GM18499 (cell line): ENCODE data around the gene LSM3.

Experiments
- ATAC-seq: cut with Tn5 transposase; IDR thresholded peaks from one replicate; pipeline ENCODE4 v1.9.1; 2021; ENCODE audit warnings: moderate number of reproducible peaks; ENCODE audit not compliant: insufficient read depth, unreplicated experiment

Gene LSM3

DNA sequence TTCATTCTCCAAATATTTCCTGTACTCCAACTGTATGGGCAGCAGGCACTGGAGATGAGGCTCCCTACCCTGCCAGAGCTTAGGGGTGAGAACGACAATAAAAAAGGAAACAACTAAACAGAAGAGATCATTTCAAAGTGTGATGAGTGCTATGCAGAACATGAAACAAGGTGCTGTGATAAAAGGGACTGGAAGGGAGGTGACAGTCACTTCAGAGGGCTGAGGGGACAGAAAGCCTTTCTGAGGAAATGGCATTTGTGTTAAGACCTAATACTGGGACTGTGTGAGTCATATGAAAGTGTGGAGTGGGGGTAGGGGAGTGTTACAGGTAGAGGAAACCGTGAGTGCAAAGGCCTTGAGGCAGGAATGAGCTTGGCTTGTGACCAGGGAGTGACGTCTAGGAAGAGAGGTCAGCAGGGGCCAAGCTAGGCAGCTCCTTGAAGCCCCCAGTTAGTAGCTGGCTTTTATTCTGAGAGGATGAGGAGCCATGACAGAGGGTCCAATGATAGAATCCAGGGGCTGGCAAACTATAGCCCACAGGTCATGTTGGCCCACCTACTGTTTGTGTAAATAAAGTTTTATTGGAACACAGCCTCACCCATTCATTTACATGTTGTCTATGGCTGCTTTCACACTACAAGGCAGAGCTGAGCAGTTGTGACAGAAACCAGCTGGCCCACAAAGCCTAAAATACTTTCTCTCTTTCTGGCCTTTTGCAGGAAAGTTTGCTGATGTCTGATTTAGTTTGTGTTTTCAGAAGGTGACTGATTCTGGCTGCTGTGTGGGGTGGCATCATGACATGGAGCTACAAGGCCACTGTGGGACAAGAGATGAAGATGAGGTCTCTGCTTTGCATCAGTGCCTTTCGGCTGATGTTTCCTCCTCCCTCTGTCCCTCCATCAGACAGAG lies 56.6 kb downstream of the LSM3 start:
- ATAC-seq, result no peak

DNA sequence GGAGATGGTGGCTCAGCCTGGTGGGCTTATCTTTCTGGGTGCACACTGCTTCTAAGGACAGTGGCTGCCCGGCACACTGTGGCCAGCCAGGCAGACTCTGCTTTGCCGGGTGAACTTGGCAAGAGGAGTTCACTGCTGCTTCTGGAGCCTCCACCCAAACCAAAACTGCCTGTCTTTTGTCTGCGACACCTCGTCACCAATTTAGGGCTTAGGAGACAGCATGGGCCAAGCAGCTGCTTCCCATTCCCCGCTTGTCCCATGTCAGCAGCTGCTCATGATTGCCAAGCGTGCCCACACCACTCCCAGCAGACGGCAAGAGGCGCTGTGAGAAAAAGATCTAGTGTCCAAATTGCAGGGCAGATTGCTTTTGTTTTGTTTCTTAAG lies 57.3 kb downstream of the LSM3 start:
- no peak for ATAC-seq

DNA sequence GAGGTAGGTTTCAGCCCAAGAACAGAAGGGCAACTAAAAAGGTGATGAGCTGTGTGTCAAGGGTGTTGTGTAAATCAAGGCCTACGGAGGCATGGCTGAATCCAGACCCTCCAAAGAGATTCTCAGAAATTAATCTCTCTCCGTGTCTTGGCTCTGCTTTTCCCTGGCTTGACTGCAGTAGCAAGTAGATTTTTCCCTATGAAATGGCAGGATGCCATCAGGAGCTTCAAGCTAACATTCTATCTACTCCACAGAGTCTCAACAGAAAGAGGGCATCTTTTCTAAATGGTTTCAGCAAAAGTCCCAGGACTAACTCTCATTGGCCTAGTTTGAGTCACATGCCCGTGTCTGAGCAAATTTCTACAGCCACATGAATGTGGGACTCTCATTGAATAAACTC lies 58.3 kb downstream of the LSM3 start:
- ATAC-seq, result no peak

DNA sequence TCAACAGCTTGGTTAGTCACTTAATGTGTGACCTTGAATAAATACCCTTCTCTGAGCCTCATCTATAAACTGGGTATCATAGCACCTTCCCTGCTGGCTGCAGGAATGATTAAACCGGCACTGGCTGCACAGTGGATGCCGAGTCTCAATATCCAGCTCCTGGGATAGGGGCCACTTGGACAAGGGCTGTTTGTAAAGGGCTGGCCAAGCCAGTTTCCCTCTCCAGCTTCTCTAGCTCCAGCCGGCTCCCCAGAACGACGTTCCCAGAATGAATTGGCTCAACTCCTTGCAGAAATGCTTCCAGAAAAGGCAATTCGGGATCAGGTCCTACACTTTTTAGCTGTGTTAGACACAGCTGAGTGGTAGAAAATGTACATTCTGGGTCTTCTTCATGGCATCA lies 58.8 kb downstream of the LSM3 start:
- ATAC-seq, result no peak

DNA sequence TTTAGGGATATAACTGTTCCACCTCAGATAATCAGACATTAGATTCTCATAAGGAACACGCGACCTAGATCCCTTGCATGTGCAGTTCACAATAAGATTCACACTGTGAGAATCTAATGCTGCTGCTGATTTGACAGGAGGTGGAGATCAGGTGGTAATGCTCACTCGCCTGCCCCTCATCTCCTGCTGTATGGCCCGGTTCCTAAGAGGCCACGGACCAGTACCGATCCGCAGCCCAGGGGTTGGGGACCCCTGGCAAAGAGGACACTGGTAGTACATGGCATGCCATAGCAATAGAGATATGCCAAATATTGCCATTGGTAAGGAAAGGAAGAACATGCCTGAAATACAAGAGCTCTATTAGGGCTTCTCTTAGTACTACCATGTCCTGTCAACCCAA lies 59.7 kb downstream of the LSM3 start:
- no peak for ATAC-seq

DNA sequence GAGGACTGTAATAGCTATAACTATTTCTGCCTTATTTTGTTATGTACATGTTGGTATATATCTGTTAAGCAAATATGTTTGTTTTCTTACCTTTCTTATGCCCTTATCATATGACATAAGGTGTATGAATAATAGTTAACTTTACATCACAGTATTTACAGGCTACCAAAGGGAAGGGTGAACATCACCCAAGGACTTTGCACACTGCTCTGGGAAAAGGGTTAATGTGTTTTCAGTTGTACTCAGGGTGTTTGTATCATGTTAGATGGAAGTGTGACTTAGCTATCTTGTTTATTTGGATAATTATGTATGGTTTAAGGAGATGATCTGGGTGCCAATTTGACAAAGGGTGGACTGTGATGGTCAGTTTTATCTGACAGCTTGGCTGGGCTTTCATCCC lies 60.3 kb downstream of the LSM3 start:
- ATAC-seq, result no peak

DNA sequence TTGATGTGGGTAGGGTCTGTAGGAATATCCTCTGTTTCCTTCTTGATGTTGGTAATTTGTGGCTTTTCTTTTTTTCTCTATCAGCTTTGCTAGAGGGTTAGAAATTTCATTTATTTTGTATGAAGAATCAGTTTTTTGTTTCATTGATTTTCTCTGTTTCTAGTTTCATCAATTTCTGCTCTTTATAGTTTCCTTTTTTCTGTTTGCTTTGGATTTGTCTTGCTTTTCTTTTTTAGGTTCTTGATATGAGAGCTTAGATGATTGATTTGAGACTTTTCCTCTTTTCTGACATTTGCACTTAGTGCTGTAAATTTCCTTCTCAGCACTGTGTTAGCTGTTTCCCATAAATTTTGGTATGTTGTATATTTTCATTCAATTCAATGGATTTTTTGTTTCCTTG lies 61.3 kb downstream of the LSM3 start:
- no peak for ATAC-seq

DNA sequence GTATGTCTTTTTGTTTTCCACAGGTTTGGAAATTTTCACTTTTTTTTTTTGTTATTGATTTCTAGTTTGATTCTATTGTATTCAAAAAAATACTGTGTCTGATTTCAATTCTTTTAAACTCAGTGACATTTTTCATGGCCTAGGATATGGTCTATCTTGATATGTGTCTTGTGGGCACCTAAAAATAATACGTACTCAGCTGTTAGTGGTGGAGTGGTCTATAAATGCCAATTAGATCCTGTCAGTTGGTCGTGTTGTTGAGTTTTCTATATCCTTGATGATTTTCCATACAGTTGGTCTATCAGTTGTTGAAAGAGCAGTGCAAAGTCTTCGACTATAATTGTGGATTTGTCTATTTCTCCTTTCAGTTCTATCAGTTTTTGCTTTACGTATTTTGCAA lies 61.7 kb downstream of the LSM3 start:
- ATAC-seq, result no peak

DNA sequence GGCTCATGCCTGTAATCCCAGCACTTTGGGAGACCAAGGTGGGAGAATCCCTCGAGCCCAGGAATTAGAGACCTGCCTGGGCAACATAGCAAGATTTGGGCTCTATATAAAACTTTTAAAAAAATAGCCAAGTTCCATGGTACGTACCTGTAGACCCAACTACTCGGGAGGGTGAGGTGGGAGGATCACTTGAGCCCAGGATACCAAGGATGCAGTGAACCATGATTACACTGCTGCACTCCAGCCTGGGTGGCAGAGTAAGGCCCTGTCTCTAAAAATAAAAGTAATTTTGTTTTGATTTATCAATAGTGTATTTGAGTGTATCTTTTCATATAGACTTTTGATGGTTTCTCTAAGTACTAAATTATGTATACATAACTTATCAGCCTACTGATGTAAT lies 63.1 kb downstream of the LSM3 start:
- ATAC-seq, result no peak

DNA sequence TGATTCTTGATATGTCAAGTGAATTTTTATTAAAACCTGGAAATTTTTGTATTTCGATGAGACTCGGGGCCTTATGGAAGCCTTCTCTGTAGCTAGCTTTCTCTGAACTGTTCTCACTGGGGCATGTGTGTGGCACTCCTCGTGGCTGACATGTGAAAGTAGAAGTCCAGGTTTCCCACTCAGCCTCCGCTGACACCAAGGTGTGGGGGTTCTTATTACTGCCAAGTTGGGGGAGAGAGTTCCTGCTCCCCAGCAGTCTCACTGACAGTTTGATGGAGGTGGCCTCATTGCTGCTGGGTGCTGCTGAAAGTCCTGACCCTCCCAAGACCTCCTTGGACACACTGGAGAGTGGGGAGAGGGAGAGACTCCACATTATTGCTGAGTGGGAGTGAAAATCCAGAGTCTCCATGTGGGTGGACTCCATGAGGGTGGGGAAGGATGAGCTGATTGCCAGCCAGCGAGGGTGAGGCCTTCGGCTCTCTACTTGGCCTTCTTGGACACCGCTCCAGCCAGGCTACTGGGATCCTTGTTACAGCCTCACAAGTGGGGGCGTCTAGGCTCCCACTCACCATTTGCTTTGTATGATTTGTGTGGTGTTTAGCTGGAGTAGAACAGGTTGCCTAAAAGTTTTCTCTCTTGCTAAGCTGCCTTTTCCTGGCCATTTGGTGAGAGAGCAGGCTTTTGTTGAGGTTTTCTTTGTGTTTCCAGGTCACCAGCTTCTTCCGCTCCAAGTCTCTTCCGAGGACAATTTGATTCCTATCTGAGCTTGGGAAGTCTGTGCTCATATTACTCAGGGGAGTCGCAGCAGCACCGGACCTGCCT lies 64.1 kb downstream of the LSM3 start:
- ATAC-seq, result no peak

DNA sequence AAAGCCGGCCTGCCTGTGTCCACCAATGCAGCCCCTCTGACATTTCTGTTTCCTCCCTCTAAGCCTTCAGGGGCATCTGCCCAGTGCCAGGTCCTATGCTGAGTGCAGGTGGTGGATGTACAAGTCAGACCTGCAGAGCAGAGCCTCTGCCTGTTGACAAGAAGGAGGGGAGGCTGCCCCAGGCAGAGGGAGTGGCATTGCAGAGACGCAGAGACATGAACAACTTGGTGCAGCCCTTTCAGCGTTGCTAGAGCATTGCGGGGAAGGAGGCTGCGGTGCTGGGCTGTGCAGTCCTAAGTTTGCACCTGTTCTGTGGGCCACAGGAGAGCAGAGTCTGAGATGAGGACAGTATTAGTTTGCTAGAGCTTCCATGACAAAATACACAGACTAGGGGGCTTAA lies 65.2 kb downstream of the LSM3 start:
- ATAC-seq, result no peak

DNA sequence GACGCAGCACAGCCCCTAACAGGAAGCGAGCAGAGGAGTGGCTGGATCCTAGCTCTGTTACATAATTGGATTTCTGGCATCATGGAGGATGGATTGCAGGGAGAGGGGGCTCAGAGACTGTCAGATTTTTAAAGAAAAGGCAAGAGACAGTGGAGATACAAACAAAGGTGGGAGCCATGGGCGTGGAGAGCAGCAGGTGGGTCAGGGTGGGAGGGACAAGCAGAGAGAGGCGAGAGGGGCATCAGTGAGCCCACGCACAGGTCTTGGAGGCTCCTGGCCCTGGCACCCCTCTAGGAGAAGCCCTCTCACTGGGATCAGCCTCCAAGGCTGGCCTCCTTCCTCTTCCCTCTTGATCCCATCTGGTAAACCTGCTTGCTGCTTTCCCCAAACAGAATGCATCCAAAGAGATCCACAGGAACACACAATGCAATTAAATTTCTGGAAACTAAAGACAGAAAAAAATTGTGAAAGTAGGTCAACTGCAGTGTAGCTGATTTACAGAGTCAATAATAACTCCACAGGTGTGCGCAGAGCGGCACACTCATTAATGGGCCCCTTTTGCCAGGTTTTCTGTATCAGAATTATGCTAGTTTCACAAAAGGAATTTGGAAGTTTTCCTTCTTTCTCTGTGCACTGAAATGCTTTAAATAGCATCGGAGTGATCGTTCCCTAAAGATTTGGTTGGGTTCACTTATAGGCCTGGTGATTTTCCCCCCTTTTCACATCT lies 66.1 kb downstream of the LSM3 start:
- no peak for ATAC-seq

DNA sequence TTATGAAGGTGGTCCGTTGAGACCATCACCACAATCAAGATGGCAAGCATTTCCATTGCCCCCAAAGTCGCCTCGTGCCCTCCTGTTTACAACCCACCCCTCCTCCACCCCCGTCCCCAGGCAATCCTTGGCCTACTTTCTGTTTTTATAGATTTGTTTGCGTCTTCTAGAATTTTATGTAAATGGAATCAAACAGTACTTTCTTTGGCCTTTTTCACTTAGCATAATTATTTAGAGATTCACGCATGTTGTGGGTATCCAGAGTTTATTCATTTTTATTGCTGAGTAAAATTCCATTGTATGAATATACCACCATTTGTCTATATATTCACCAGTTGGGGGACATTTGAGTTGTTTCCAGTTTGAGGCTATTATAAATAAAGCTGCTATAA lies 66.6 kb downstream of the LSM3 start:
- no peak for ATAC-seq

DNA sequence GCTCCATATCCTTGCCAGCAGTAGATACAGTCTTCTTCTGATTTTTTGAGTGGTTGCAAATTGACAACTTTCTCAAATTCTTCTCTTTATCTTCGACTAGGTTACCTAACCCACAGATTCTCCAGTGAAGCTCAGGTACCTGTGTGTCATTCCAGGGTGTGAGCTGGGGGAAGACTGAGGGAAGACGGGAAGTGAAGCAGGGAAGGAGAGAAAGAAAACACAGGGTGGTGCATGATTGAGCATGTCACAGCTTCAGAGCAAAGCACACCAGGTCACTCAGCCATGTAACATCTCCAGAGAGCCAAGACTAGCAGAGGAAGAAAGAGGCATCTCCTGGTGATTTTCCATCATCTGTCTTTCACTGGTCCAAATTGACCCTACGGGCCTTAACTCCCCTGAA lies 67.2 kb downstream of the LSM3 start:
- ATAC-seq, result no peak

DNA sequence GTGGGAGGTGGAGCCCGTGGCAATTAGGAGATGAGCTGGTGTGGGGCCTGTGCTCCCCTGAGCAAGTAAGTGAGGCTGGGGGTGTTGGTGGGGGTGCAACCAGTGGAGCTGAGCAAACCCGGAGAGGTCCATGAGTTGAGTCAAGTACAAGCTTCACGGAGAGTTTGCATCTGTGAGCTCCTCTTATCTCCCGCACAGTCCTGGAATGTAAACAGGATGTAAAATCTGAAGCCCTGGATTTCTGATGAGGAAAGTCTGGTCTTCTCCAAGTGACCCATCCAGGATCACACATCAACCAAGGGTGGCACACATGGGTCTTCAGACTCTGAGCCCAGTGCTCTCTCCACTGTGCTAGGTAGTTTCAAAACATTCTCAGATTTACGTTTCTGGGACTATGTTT lies 67.8 kb downstream of the LSM3 start:
- ATAC-seq, result no peak

DNA sequence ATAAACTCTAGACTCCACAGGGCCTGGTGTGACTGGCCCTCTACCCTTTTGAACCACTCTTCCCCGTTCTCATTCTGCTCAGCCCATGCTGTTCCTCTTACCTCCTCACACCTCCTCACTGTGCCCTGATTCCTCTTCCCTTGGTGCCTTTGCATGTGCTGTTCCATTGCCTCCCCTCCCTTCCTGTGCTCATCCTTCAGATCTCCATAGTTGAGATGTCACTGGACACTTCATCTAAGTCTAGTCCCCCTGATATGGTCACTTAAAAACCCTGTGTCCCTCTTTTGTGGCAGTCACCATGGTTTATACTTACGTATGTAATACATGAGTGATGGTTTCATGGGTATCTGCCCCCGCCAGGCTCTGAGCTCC lies 69.8 kb downstream of the LSM3 start:
- no peak for ATAC-seq

DNA sequence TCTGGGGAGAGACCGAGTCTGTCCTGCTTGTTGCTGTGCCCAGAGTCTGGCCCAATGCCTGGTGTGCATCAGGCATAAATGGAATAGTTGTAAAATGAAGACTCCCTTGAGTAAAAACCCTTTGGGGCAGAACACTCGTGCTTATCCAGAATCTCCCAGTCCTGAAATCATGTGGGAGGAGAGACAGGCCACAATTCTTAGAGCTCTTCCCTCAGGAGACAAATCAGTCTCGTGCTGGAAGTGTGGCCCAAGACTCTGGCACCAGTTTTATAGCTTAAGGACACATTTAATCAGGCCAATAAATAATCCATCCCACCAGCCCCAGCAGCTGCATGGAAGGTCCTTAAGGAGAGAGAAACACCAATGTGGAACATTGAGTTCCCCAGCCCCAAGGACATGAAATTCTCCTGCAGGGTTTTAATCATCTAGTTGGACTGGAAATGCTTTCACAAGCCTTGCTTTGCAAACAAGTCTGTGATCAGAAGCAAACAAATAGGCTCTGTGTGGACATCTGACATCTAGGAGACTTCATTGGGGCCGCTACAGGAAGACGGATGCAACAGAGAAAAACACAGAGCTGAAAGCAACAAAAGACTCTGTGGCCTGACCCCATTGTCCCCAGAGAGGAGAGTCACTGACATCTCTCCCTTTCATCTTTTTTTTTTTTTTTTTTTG lies 70.4 kb downstream of the LSM3 start:
- ATAC-seq, result no peak
